ENCODE data around the gene ERAL1.

DNA sequence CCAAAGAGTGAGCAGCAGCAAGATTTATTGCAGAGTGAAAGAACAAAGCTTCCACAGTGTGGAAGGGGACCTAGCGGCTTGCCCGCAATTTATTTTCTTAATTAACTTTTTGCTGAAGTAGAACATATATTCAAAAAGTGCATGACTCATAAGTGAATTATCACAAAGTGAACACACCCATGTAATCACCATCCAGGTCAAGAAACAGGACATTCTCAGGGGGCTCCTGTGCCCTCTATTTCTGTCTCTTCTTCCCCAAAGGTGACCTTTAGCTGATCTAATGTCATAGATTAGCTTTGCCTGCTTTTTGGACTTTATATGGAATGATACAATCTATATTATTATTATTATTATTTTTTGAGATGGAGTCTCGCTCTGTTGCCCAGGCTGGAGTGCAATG is 19.9 kb downstream of the ERAL1 start:
- TF ChIP-seq SUZ12 (IDR thresholded peaks at IDR 0.05; ENCODE audit: extremely low read depth, insufficient read depth, insufficient read length): no peak
- no peak for TF ChIP-seq ZNF274 (IDR thresholded peaks at IDR 0.05; ENCODE audit: low read depth, low read length)
- TF ChIP-seq YY1 (IDR thresholded peaks at IDR 0.05; ENCODE audit: insufficient read depth, insufficient read length): no peak

Measured in NT2/D1 (cell line).